ENCODE results near the gene OGFOD3.
A peak's percentile ranks its signal among the peaks of the same experiment; 100 is the strongest.

Gene OGFOD3

DNA sequence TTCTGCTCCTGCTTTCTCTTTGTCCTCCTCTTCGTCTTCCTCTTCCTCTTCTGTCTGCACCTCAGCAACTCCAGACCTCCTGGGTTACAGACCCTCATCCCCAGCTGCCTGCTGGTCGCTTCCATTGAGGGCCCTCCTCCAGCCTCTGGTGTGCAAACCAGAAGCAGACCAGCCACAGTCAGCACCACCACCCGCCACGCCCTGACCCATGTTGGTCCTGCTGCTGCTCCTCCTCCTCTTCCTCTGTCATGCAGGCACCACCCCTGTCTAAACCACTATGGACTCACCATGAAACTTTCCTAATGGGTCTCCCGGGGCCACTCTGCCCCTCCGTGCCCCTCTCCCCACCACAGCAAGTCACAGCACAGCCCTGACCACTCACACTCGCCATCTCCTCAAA is 11.4 kb upstream of the OGFOD3 start:
- TF ChIP-seq, protein P1, sequence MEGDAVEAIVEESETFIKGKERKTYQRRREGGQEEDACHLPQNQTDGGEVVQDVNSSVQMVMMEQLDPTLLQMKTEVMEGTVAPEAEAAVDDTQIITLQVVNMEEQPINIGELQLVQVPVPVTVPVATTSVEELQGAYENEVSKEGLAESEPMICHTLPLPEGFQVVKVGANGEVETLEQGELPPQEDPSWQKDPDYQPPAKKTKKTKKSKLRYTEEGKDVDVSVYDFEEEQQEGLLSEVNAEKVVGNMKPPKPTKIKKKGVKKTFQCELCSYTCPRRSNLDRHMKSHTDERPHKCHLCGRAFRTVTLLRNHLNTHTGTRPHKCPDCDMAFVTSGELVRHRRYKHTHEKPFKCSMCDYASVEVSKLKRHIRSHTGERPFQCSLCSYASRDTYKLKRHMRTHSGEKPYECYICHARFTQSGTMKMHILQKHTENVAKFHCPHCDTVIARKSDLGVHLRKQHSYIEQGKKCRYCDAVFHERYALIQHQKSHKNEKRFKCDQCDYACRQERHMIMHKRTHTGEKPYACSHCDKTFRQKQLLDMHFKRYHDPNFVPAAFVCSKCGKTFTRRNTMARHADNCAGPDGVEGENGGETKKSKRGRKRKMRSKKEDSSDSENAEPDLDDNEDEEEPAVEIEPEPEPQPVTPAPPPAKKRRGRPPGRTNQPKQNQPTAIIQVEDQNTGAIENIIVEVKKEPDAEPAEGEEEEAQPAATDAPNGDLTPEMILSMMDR (IDR thresholded peaks at IDR 0.05; ENCODE audit: low read depth, low read length, missing control alignments) = no peak
- H3K4me3 ChIP-seq (replicated peaks; ENCODE audit: low read depth, low read length) = no peak overlapping the region
- DNase-seq (ENCODE audit: extremely low read depth, low read depth) = no peak

DNA sequence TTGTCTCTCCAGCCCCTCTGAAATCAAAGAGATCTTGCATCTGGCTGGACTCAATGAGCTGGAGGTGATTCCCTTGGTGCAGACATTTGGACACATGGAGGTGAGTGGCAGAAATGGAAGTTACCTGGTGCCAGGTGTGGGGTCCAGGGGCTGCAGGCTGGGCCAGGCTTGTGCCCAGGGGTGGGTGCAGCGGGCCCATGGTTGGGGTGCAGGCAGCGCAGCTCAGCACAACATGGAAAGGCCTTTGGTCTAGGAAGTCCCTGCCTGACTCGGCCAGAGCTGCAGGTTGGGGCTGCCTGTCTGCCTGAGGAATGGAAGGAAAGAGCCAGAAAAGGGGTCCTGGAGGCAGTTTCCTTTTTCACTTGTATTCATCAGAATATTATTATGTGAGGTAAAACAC is 10.2 kb upstream of the OGFOD3 start:
- no peak for DNase-seq (ENCODE audit: extremely low read depth, low read depth)
- TF ChIP-seq, protein P1 (IDR thresholded peaks at IDR 0.05; ENCODE audit: low read depth, low read length, missing control alignments) = no peak

GRCh38 chr17:82424863-82425159 is 6.4 kb upstream of the OGFOD3 start:
- H3K4me3 ChIP-seq (replicated peaks; ENCODE audit: low read depth, low read length) = no peak overlapping the region
- no peak for DNase-seq (ENCODE audit: extremely low read depth, low read depth)
- TF ChIP-seq, protein P1 (IDR thresholded peaks at IDR 0.05; ENCODE audit: low read depth, low read length, missing control alignments) = no peak

More for the DNA sequence above, 10.2 kb upstream of the OGFOD3 start:
- H3K4me3 ChIP-seq (replicated peaks; ENCODE audit: low read depth, low read length) = no peak overlapping the region

DNA sequence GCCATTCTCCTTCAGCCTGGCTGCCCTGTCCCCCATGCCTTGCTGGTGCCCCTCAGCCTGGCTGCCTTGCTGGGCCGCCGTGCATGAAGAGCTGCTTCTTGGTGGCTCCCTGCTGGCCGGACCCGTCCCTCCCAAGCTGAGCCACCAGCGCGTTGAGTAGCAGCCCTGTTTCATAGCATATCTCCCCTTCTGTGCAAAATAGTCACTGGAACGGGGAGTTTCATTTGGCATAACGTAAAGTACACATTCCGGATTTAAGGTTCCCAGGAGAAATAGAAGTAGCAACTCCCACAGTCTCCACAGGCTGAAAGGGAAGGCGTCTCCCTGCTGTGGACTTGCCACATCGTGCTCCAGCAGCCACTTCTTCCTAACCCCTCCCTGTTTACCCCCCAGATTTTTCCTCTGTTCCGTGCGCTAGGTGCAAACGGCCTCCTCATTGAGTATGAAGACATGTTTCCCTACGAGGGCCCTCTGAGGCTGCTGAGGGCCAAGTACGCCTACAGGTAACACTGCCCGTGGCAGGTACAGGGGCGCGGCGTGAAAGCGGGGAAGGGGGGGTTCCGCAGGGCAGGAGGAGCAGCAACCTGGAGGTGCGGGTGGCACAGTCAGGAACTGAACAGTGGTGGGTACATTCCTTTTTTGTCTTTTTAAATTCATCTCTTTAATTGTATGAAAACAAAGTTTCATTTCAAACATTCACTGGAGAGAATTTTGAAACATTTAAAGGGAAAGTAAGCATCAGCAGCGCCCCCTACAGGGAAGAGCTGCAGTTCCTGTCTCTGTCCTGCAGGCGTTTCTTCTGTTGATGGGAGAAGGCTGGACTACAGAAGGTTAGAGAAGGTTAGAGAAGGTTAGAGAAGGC is 5.8 kb upstream of the OGFOD3 start:
- no peak for DNase-seq (ENCODE audit: extremely low read depth, low read depth)
- no peak overlapping the region for H3K4me3 ChIP-seq (replicated peaks; ENCODE audit: low read depth, low read length)
- TF ChIP-seq, protein P1 (IDR thresholded peaks at IDR 0.05; ENCODE audit: low read depth, low read length, missing control alignments) = peak; percentile 85

DNA sequence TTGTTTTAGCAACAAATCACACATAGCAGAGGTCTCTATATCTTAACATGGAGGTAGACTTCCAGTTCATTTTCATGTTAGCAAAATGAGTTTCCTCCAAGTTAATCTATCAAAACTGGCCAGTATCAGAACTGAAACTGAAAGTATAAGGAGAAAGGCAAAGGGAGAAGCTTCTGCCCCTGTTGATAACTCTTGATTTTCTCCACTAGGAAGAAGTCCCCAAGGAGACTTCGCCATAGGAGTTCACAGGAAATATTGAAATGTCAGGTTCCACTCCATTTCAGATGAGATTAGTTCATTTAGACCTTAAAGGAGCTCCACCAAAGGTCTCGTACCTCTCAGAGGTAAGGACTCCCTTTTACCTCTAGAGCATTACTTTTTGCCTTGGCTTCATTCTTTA is 1.2 kb upstream of the OGFOD3 start:
- TF ChIP-seq, protein P1 (IDR thresholded peaks at IDR 0.05; ENCODE audit: low read depth, low read length, missing control alignments) = no peak
- no peak for DNase-seq (ENCODE audit: extremely low read depth, low read depth)
- peak overlapping the region; percentile 77 for H3K4me3 ChIP-seq (replicated peaks; ENCODE audit: low read depth, low read length)

DNA sequence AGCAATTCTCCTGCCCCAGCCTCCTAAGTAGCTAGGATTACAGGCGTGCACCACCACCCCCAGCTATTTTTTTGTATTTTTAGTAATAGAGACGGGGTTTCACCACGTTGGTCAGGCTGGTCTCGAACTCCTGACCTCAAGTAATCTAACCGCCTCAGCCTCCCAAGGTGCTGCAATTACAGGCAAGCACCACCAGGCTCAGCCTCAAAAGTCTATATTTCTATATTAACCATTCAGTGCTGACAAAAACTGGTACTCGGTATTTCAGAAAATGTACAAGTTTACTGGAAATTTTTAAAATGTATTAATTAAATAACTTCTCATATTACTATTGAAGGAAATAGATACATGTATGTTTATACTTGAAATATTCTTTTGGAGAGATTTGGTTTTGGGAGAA is 1.6 kb downstream of the OGFOD3 start:
- H3K4me3 ChIP-seq (replicated peaks; ENCODE audit: low read depth, low read length) = no peak overlapping the region
- DNase-seq (ENCODE audit: extremely low read depth, low read depth) = no peak
- TF ChIP-seq, protein P1 (IDR thresholded peaks at IDR 0.05; ENCODE audit: low read depth, low read length, missing control alignments) = peak; percentile 4

DNA sequence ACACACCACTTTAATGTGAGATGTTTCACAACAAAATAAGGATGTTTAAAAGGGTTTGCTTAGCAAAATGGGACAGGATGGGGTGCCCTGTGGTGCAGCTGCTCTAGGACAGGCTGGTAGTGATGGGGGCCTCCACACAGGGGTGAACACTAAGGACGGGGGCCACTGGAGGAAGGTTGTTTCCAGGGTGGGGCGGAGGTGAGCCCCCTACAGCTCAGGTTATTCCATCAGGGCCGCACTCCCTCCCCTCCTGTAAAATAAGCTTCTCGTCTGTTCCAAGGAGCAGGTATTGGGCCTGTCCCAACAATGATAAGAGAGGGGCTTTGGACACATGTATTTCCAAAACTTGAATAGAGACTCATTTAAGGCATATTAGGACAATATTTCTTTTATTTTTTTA is 2.1 kb downstream of the OGFOD3 start:
- TF ChIP-seq, protein P1 (IDR thresholded peaks at IDR 0.05; ENCODE audit: low read depth, low read length, missing control alignments) = no peak

More for the DNA sequence above, 2.1 kb downstream of the OGFOD3 start:
- no peak overlapping the region for H3K4me3 ChIP-seq (replicated peaks; ENCODE audit: low read depth, low read length)
- DNase-seq (ENCODE audit: extremely low read depth, low read depth) = no peak

Data from HFF-Myc (cell line).